Nephron (organoid): Measurements from ENCODE around the gene CEP164.

ENCODE experiments used
- H3K27ac Mint-ChIP-seq, 3 experiments: 2 replicates each; pipeline ENCODE4 v1.8.0; 2020; ENCODE audit warnings: mixed read lengths in 3 of 3, mild to moderate bottlenecking in 2 of 3, moderate library complexity in 1 of 3
- H3K27me3 Mint-ChIP-seq: 2 replicates; pipeline ENCODE4 v1.8.0; 2021; ENCODE audit warnings: low read depth, mild to moderate bottlenecking, moderate library complexity, mixed read lengths
- H3K36me3 Mint-ChIP-seq: 2 replicates; pipeline ENCODE4 v1.8.0; 2020; ENCODE audit warnings: low read depth, mixed read lengths
- H3K4me1 Mint-ChIP-seq: 2 replicates; pipeline ENCODE4 v1.8.0; 2020; ENCODE audit warnings: mixed read lengths
- H3K4me3 Mint-ChIP-seq, 3 experiments: 2 replicates each; pipeline ENCODE4 v1.8.0; 2020; ENCODE audit warnings: mild to moderate bottlenecking in 3 of 3, mixed read lengths in 3 of 3, moderate library complexity in 2 of 3
- H3K9me3 Mint-ChIP-seq: 2 replicates; pipeline ENCODE4 v1.8.0; 2020; ENCODE audit warnings: mixed read lengths
- TF ChIP-seq, protein P1 (sequence below), 3 experiments: fragments of 200-600 bp; sonication (generic); IDR thresholded peaks; one replicate each; pipeline ENCODE4 v1.5.0; 2021; ENCODE audit warnings: antibody characterized with exemption in 3 of 3; ENCODE audit not compliant: unreplicated experiment in 3 of 3

Gene CEP164

DNA sequence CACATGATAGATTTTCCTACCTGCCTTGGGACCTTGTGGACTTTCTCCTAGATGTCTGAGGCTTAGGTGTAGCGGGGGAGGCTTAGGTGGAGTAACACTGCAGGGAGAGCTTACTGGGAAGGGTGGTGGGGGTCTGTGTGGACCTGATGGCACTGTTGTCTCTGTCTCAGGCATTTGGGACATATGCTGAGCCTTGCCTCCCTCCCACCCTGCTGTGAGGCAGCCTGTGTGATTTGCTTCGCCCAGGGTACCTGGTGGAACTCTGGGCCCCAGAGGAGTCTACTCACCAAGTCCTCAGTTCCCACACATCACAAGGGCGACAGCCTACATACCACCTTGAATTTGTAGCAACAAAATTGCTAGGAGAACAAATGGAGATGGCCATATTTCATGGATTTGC lies 80.7 kb downstream of the CEP164 start:
- Mint-ChIP-seq H3K4me3 (no peak overlapping the region), H3K9me3 (peaks cover 23% of the 10 kb centered on the region), H3K36me3 (peaks cover 66% of the 10 kb centered on the region), H3K4me1 (peaks cover 7% of the 10 kb centered on the region), H3K27ac (no peak overlapping the region), H3K27me3 (no peaks in the 10 kb centered on the region)
- TF ChIP-seq, protein P1, sequence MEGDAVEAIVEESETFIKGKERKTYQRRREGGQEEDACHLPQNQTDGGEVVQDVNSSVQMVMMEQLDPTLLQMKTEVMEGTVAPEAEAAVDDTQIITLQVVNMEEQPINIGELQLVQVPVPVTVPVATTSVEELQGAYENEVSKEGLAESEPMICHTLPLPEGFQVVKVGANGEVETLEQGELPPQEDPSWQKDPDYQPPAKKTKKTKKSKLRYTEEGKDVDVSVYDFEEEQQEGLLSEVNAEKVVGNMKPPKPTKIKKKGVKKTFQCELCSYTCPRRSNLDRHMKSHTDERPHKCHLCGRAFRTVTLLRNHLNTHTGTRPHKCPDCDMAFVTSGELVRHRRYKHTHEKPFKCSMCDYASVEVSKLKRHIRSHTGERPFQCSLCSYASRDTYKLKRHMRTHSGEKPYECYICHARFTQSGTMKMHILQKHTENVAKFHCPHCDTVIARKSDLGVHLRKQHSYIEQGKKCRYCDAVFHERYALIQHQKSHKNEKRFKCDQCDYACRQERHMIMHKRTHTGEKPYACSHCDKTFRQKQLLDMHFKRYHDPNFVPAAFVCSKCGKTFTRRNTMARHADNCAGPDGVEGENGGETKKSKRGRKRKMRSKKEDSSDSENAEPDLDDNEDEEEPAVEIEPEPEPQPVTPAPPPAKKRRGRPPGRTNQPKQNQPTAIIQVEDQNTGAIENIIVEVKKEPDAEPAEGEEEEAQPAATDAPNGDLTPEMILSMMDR (IDR thresholded peaks at IDR 0.05; ENCODE audit: unreplicated experiment in 3 of 3) = no peak

DNA sequence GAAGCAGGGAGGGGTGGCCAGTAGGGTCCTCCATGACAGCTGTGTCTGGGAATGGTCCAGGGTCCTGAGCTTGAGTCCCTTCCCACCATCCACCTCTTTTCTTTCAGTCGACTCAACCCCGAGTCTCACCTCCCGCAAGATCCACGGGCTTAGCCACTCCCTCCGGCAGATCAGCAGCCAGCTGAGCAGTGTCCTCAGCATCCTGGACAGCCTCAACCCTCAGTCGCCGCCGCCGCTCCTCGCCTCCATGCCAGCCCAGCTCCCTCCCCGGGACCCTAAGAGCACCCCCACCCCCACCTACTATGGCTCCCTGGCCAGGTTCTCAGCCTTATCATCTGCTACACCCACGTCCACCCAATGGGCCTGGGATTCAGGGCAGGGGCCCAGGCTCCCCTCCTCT lies 81.9 kb downstream of the CEP164 start:
- H3K4me1 Mint-ChIP-seq = peaks cover 7% of the 10 kb centered on the region
- H3K27me3 Mint-ChIP-seq = no peaks in the 10 kb centered on the region
- H3K4me3 Mint-ChIP-seq = no peak overlapping the region
- H3K9me3 Mint-ChIP-seq = peaks cover 12% of the 10 kb centered on the region
- H3K36me3 Mint-ChIP-seq = peaks cover 54% of the 10 kb centered on the region
- no peak overlapping the region for H3K27ac Mint-ChIP-seq
- TF ChIP-seq, protein P1 (IDR thresholded peaks at IDR 0.05; ENCODE audit: unreplicated experiment in 3 of 3) = no peak

DNA sequence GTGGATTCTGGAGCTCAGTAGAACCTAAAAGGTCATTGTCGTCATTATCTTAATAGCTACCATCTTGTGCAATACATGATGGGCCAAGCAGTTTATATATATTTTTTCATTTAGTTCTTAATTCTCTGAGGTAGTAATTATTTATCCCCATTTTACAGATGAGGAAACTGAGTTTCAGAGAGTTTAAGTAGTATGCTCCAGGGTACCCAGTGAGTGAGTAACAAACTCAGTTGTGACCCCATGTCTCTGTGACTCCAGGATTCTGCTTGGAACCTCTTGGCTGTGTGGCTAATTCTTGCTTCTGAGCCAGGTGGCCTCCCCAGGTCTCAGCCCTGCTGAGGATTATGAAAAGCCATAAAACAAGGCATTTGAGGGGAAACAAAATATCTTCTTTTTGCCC lies 82.6 kb downstream of the CEP164 start:
- Mint-ChIP-seq H3K4me1 (peaks cover 7% of the 10 kb centered on the region), H3K4me3 (no peak overlapping the region), H3K27ac (no peak overlapping the region)

DNA sequence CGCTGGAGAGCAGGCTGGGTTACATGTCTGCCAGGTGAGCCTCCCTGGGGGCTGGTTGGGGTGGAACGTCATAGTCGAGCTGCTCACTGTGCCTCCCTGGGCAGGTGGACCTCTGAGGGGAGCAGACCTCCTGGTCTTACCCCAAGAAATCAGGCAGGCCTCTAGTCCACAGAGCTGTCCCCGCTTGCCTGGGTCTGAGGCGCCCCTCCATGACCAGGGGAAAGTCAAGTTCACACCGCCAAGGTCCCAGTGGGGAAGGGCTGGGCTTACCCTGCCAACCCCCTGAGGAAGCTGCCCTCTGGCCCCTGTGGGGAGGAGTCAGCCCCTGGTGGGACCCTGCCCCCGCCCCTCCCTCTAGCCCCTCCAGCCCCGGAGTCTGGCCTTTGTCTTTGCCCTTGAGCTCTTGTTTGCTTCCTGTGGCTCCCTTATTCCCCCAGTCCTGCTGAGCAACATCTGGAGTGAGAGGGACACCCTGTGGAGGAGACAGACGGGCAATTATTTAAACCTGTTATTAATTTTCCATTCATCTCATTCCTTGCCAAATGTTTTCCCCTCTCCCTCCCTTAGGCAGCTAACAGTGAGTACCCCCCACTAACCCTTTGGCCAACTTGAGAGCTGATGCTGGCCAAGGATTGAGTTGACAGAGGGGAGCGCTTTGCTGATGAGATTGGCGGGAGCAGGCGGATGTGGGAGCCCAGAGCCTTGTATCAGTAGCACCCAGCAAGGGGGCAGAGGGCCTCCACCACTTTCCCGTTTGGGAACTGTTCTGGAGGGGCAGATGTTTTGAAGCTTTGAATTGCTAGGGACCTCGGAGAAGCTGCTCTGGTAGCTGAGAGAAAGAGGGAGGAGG lies 83.4 kb downstream of the CEP164 start:
- Mint-ChIP-seq H3K9me3 (peaks cover 2% of the 10 kb centered on the region), H3K4me1 (peaks cover 7% of the 10 kb centered on the region)

More for the DNA sequence above, 82.6 kb downstream of the CEP164 start:
- no peaks in the 10 kb centered on the region for H3K27me3 Mint-ChIP-seq
- peaks cover 11% of the 10 kb centered on the region for H3K9me3 Mint-ChIP-seq
- peaks cover 47% of the 10 kb centered on the region for H3K36me3 Mint-ChIP-seq
- TF ChIP-seq, protein P1 (IDR thresholded peaks at IDR 0.05; ENCODE audit: unreplicated experiment in 3 of 3) = no peak

DNA sequence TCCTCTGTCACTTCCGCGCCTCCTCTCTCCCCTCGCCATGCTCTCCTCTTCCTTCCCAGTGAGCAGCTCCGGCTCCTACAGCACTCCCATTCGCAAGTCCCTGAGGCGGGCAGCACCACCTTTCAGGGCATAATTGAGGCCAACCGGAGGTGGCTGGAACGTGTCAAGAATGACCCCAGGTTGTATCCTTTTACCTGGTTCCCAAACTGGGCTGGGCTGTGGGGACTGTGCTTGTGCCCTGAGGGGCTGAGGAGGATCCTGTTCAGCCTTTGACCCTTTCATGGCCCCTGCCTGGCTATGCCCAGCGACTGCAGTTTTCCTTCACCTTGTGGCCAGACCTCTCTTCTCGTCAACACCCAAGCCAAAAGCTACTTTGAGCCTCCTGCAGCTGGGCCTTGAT lies 84.1 kb downstream of the CEP164 start:
- Mint-ChIP-seq H3K36me3 (peaks cover 32% of the 10 kb centered on the region), H3K4me1 (peaks cover 7% of the 10 kb centered on the region), H3K9me3 (no peaks in the 10 kb centered on the region), H3K27ac (no peak overlapping the region), H3K4me3 (no peak overlapping the region), H3K27me3 (no peaks in the 10 kb centered on the region)
- TF ChIP-seq, protein P1 (IDR thresholded peaks at IDR 0.05; ENCODE audit: unreplicated experiment in 3 of 3) = no peak

More for the DNA sequence above, 83.4 kb downstream of the CEP164 start:
- H3K27ac Mint-ChIP-seq = no peak overlapping the region
- no peak overlapping the region for H3K4me3 Mint-ChIP-seq
- no peaks in the 10 kb centered on the region for H3K27me3 Mint-ChIP-seq
- TF ChIP-seq, protein P1 (IDR thresholded peaks at IDR 0.05; ENCODE audit: unreplicated experiment in 3 of 3) = no peak
- H3K36me3 Mint-ChIP-seq = peaks cover 39% of the 10 kb centered on the region

DNA sequence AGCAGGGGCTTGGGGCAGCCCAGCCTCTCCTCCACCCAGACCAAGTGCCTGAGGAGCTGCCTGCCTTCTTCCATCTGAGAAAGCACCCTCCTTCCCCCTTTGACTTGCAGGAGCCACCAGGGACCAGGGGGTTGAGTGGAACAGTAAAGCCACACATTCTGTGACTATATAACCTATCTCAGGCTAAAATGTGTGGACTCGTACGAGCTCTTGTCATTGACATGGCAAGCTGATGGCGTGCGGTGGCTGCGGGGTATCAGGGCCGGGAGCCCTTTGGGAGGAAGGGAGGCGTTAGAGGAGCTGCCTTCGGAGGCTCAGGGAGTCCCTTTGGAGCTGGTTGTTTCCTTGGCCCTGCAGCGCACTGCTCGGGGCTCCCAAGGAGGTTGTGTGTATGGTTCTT lies 84.5 kb downstream of the CEP164 start:
- Mint-ChIP-seq H3K9me3 (no peaks in the 10 kb centered on the region), H3K4me3 (no peak overlapping the region), H3K36me3 (peaks cover 32% of the 10 kb centered on the region), H3K4me1 (peaks cover 7% of the 10 kb centered on the region), H3K27ac (no peak overlapping the region), H3K27me3 (no peaks in the 10 kb centered on the region)
- TF ChIP-seq, protein P1 (IDR thresholded peaks at IDR 0.05; ENCODE audit: unreplicated experiment in 3 of 3) = no peak
